ENCODE data around the gene PARM1.

The PARM1 gene

DNA sequence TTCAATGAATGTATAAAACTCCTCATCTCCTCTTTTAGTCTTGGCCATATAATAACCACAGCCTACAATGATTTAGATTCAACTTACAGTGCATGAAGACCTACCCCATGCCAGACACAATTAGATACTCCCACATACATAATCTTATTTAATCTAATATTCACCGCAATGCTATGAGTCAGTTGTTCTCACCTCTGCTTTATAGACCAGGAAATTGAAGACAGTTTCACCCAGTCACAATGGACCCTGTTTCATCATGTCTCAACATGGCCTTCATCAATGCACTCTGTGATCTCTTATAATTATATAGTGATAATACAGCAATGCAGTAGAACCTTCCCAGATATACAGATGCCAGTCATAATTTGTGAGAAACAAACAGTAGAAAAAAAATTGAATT, 148.6 kb downstream of the PARM1 start:
- ATAC-seq (ENCODE audit: low read depth) (no peak), DNase-seq (ENCODE audit: low spot score) (no peak)
- Histone ChIP-seq H3K4me3 (ENCODE audit: severe bottlenecking) (no peak overlapping the region), H3K4me1 (ENCODE audit: insufficient read depth, poor library complexity, severe bottlenecking) (no peaks in the 10 kb centered on the region), H3K9me3 (ENCODE audit: severe bottlenecking) (no peaks in the 10 kb centered on the region), H3K27ac (ENCODE audit: poor library complexity, severe bottlenecking) (no peak overlapping the region), H3K27me3 (ENCODE audit: insufficient read depth, poor library complexity, severe bottlenecking) (no peaks in the 10 kb centered on the region), H3K36me3 (ENCODE audit: low read depth) (no peaks in the 10 kb centered on the region)
- no peak for TF ChIP-seq CTCF (IDR thresholded peaks at IDR 0.05; ENCODE audit: poor library complexity, severe bottlenecking)

- no peaks in the 10 kb centered on the region for H3K4me1 ChIP-seq (ENCODE audit: insufficient read depth, poor library complexity, severe bottlenecking)
- no peak for TF ChIP-seq CTCF (IDR thresholded peaks at IDR 0.05; ENCODE audit: poor library complexity, severe bottlenecking)
These were observed 154.5 kb downstream of the PARM1 start for GRCh38 chr4:75087416-75087815.

GRCh38 chr4:75087865-75088264, 154.9 kb downstream of the PARM1 start:
- no peaks in the 10 kb centered on the region for H3K27me3 ChIP-seq (ENCODE audit: insufficient read depth, poor library complexity, severe bottlenecking)
- TF ChIP-seq CTCF (IDR thresholded peaks at IDR 0.05; ENCODE audit: poor library complexity, severe bottlenecking), result no peak
- no peak for ATAC-seq (ENCODE audit: low read depth)
- no peak for DNase-seq (ENCODE audit: low spot score)
- H3K27ac ChIP-seq (ENCODE audit: poor library complexity, severe bottlenecking), result no peak overlapping the region
- H3K4me3 ChIP-seq (ENCODE audit: severe bottlenecking), result no peak overlapping the region
- H3K36me3 ChIP-seq (ENCODE audit: low read depth), result no peaks in the 10 kb centered on the region
- no peaks in the 10 kb centered on the region for H3K9me3 ChIP-seq (ENCODE audit: severe bottlenecking)
- H3K4me1 ChIP-seq (ENCODE audit: insufficient read depth, poor library complexity, severe bottlenecking), result no peaks in the 10 kb centered on the region

More at GRCh38 chr4:75087416-75087815, 154.5 kb downstream of the PARM1 start:
- no peaks in the 10 kb centered on the region for H3K9me3 ChIP-seq (ENCODE audit: severe bottlenecking)
- H3K27me3 ChIP-seq (ENCODE audit: insufficient read depth, poor library complexity, severe bottlenecking), result no peaks in the 10 kb centered on the region
- ATAC-seq (ENCODE audit: low read depth) (no peak), DNase-seq (ENCODE audit: low spot score) (no peak)
- no peak overlapping the region for H3K4me3 ChIP-seq (ENCODE audit: severe bottlenecking)
- H3K36me3 ChIP-seq (ENCODE audit: low read depth), result no peaks in the 10 kb centered on the region
- H3K27ac ChIP-seq (ENCODE audit: poor library complexity, severe bottlenecking), result no peak overlapping the region

GRCh38 chr4:75089206-75089605, 156.3 kb downstream of the PARM1 start:
- H3K9me3 ChIP-seq (ENCODE audit: severe bottlenecking), result no peaks in the 10 kb centered on the region
- H3K4me3 ChIP-seq (ENCODE audit: severe bottlenecking), result no peak overlapping the region
- TF ChIP-seq CTCF (IDR thresholded peaks at IDR 0.05; ENCODE audit: poor library complexity, severe bottlenecking), result no peak
- no peaks in the 10 kb centered on the region for H3K27me3 ChIP-seq (ENCODE audit: insufficient read depth, poor library complexity, severe bottlenecking)
- H3K4me1 ChIP-seq (ENCODE audit: insufficient read depth, poor library complexity, severe bottlenecking), result no peaks in the 10 kb centered on the region
- ATAC-seq (ENCODE audit: low read depth), result no peak
- H3K27ac ChIP-seq (ENCODE audit: poor library complexity, severe bottlenecking), result no peak overlapping the region
- H3K36me3 ChIP-seq (ENCODE audit: low read depth), result no peaks in the 10 kb centered on the region
- no peak for DNase-seq (ENCODE audit: low spot score)

- Histone ChIP-seq H3K9me3 (ENCODE audit: severe bottlenecking) (no peaks in the 10 kb centered on the region), H3K4me3 (ENCODE audit: severe bottlenecking) (no peak overlapping the region), H3K27ac (ENCODE audit: poor library complexity, severe bottlenecking) (no peak overlapping the region), H3K4me1 (ENCODE audit: insufficient read depth, poor library complexity, severe bottlenecking) (no peaks in the 10 kb centered on the region), H3K36me3 (ENCODE audit: low read depth) (no peaks in the 10 kb centered on the region), H3K27me3 (ENCODE audit: insufficient read depth, poor library complexity, severe bottlenecking) (no peaks in the 10 kb centered on the region)
- no peak for ATAC-seq (ENCODE audit: low read depth)
- no peak for DNase-seq (ENCODE audit: low spot score)
- TF ChIP-seq CTCF (IDR thresholded peaks at IDR 0.05; ENCODE audit: poor library complexity, severe bottlenecking), result no peak
These were observed 166.4 kb downstream of the PARM1 start for GRCh38 chr4:75099321-75099720.

All from RWPE2 (cell line).